Left kidney (tissue), 2 donors: ENCODE data around the gene MYO1B. TPM values are rescaled to one million over a fixed set of nuclear protein-coding genes. Genes with fewer than 3 reads are reported as not detected.
"Not testable (repeated sequence)": the region's sequence is repeated elsewhere in the genome, so short reads cannot be mapped to it uniquely, and the experiment has no call there.

ENCODE experiments used
- DNase-seq: peaks from one replicate; pipeline ENCODE4 v3.0.0-alpha.2; 2013
- polyA plus RNA-seq: library from polyadenylated mRNA; unstranded; fragments of 120-200 nt; gene quantifications from one replicate; pipeline ENCODE4 v1.2.1, GENCODE V29; 2013; ENCODE audit not compliant: insufficient read length

The MYO1B gene
- polyA plus RNA-seq, 1 donor: 108 TPM

- DNase-seq: peak; percentile 38
These were observed 208.6 kb downstream of the MYO1B start for GRCh38 chr2:191453761-191454160.

GRCh38 chr2:191456506-191456905 lies 211.3 kb downstream of the MYO1B start:
- not testable (repeated sequence) for DNase-seq

- DNase-seq: no peak
These were observed 214.0 kb downstream of the MYO1B start for GRCh38 chr2:191459158-191459557.

- peak; percentile 29 for DNase-seq
These were observed 217.2 kb downstream of the MYO1B start for GRCh38 chr2:191462370-191462769.

- no peak for DNase-seq
These were observed 218.6 kb downstream of the MYO1B start for GRCh38 chr2:191463790-191464189.

- DNase-seq: no peak
These were observed 220.7 kb downstream of the MYO1B start for GRCh38 chr2:191465766-191466420.

- DNase-seq: no peak
These were observed 221.9 kb downstream of the MYO1B start for GRCh38 chr2:191467113-191467512.

GRCh38 chr2:191470306-191470705 lies 225.1 kb downstream of the MYO1B start:
- no peak for DNase-seq

- no peak for DNase-seq
These were observed 229.3 kb downstream of the MYO1B start for GRCh38 chr2:191474464-191474863.

Other genes starting within 250 kb of the MYO1B start
- gene STAT1, start 231.2 kb upstream of the MYO1B start, polyA plus RNA-seq: 139 TPM
- 11.4 TPM for gene STAT4, start 94.4 kb upstream of the MYO1B start, polyA plus RNA-seq